Activated CD4-positive, alpha-beta T cell treated with anti-CD3 and anti-CD28 coated beads, Interleukin-2, Interleukin-6, amounts not matched to agents 100 ng/mL and 50 ng/mL, durations not matched to agents 16 hours and 8 hours (primary cell): ENCODE data around the gene SLC7A1.

Experiments
- DNase-seq: peaks from one replicate; pipeline ENCODE4 v3.0.0-alpha.2; 2020

The SLC7A1 gene

GRCh38 chr13:29582171-29582570 lies 13.3 kb downstream of the SLC7A1 start:
- no peak for DNase-seq

GRCh38 chr13:29581666-29582065 lies 13.8 kb downstream of the SLC7A1 start:
- DNase-seq: no peak

GRCh38 chr13:29579094-29579493 lies 16.4 kb downstream of the SLC7A1 start:
- no peak for DNase-seq

- DNase-seq: no peak
Measured at GRCh38 chr13:29578300-29579085, 17.0 kb downstream of the SLC7A1 start.

- no peak for DNase-seq
Measured at GRCh38 chr13:29577136-29578051, 18.1 kb downstream of the SLC7A1 start.

- DNase-seq: no peak
Measured at GRCh38 chr13:29576581-29576980, 18.9 kb downstream of the SLC7A1 start.

- DNase-seq: no peak
Measured at GRCh38 chr13:29575098-29575497, 20.4 kb downstream of the SLC7A1 start.

- no peak for DNase-seq
Measured at GRCh38 chr13:29573190-29573589, 22.3 kb downstream of the SLC7A1 start.

GRCh38 chr13:29572575-29572974 lies 22.9 kb downstream of the SLC7A1 start:
- DNase-seq: no peak

GRCh38 chr13:29571876-29572570 lies 23.5 kb downstream of the SLC7A1 start:
- DNase-seq: no peak

- no peak for DNase-seq
Measured at GRCh38 chr13:29570051-29570654, 25.3 kb downstream of the SLC7A1 start.

GRCh38 chr13:29569253-29570050 lies 26.0 kb downstream of the SLC7A1 start:
- DNase-seq: no peak

- DNase-seq: no peak
Measured at GRCh38 chr13:29568731-29569130, 26.8 kb downstream of the SLC7A1 start.

GRCh38 chr13:29567411-29567810 lies 28.1 kb downstream of the SLC7A1 start:
- no peak for DNase-seq

GRCh38 chr13:29566206-29566605 lies 29.3 kb downstream of the SLC7A1 start:
- no peak for DNase-seq

GRCh38 chr13:29564818-29565217 lies 30.7 kb downstream of the SLC7A1 start:
- DNase-seq: no peak

GRCh38 chr13:29564373-29564772 lies 31.1 kb downstream of the SLC7A1 start:
- no peak for DNase-seq

GRCh38 chr13:29563941-29564340 lies 31.5 kb downstream of the SLC7A1 start:
- DNase-seq: no peak

GRCh38 chr13:29562786-29563438 lies 32.6 kb downstream of the SLC7A1 start:
- no peak for DNase-seq

GRCh38 chr13:29561918-29562317 lies 33.6 kb downstream of the SLC7A1 start:
- no peak for DNase-seq

- no peak for DNase-seq
Measured at GRCh38 chr13:29556742-29557141, 38.7 kb downstream of the SLC7A1 start.

- DNase-seq: no peak
Measured at GRCh38 chr13:29551214-29551613, 44.3 kb downstream of the SLC7A1 start.
